Activated CD8-positive, alpha-beta T cell treated with anti-CD3 and anti-CD28 coated beads for 36 hours (primary cell): ENCODE measurements around the gene TMEM74B. TPM values are rescaled to one million over a fixed set of nuclear protein-coding genes. Genes with fewer than 3 reads are reported as not detected.

Source experiments
- ATAC-seq: fragments of 200-7000 bp; cut with Tn5 transposase; one replicate; pipeline ENCODE4 v1.10.0; 2021; ENCODE audit warnings: mild to moderate bottlenecking, moderate library complexity
- CTCF ChIA-PET: fragments of 350-600 bp; sonication (Branson Sonifier 250); formaldehyde crosslinking; loops from one replicate; lab custom pipeline; 2021; ENCODE audit warnings: antibody characterized with exemption; lab: Charles Lee
- POLR2A ChIA-PET: fragments of 350-600 bp; sonication (Branson Sonifier 250); formaldehyde crosslinking; loops from one replicate; lab custom pipeline; 2021; ENCODE audit warnings: antibody characterized with exemption; lab: Charles Lee
- DNase-seq: peaks from one replicate; pipeline ENCODE4 v3.0.0-alpha.2; 2020
- H3K27ac Mint-ChIP-seq: one replicate; pipeline ENCODE4 v1.8.0; 2021; ENCODE audit warnings: mild to moderate bottlenecking, mixed read lengths
- H3K27me3 Mint-ChIP-seq: one replicate; pipeline ENCODE4 v1.8.0; 2021; ENCODE audit warnings: mixed read lengths
- H3K36me3 Mint-ChIP-seq: one replicate; pipeline ENCODE4 v1.8.0; 2021; ENCODE audit warnings: low read depth, mixed read lengths
- H3K4me1 Mint-ChIP-seq: one replicate; pipeline ENCODE4 v1.8.0; 2021; ENCODE audit warnings: low read depth, mixed read lengths
- H3K4me3 Mint-ChIP-seq: one replicate; pipeline ENCODE4 v1.8.0; 2021; ENCODE audit warnings: mild to moderate bottlenecking, moderate library complexity, mixed read lengths
- H3K9me3 Mint-ChIP-seq: one replicate; pipeline ENCODE4 v1.8.0; 2021; ENCODE audit warnings: mixed read lengths
- CTCF ChIP-seq: fragments of 200-600 bp; IDR thresholded peaks from one replicate; pipeline ENCODE4 v1.8.0; 2022; ENCODE audit warnings: antibody characterized with exemption, mild to moderate bottlenecking
- intact Hi-C: fragments of 100-400 bp; cut with micrococcal nuclease; formaldehyde crosslinking; loops from one replicate; pipeline ENCODE4 v1.10.0; 2022
- total RNA-seq, 2 experiments: library from RNA; stranded (reverse); gene quantifications; one replicate each; pipeline ENCODE4 v1.2.3, GENCODE V29; 2021

TMEM74B gene
- total RNA-seq, 2 experiments from 2014 or later: 1.8 to 2.2 TPM

GRCh38 chr20:1199212-1199873 is 14.6 kb upstream of the TMEM74B start:
- H3K27ac Mint-ChIP-seq: no peak overlapping the region
- no peaks in the 10 kb centered on the region for H3K36me3 Mint-ChIP-seq
- H3K27me3 Mint-ChIP-seq: no peaks in the 10 kb centered on the region
- CTCF ChIA-PET: interaction anchor here (1.2 to 2.7 kb wide), 3 partner anchors 12 to 16 kb away, joined by 3 to 11 read pairs (median 3); no protein-coding TSS in a partner anchor
- peaks cover 7% of the 10 kb centered on the region for H3K9me3 Mint-ChIP-seq
- ATAC-seq (no peak), DNase-seq (no peak)
- H3K4me3 Mint-ChIP-seq: no peak overlapping the region
- peaks cover 4% of the 10 kb centered on the region for H3K4me1 Mint-ChIP-seq
- POLR2A ChIA-PET: interaction anchor here (0.5 to 1.2 kb wide), 4 partner anchors 8 to 230 kb away, joined by 3 to 4 read pairs (median 3); no protein-coding TSS in a partner anchor
- intact Hi-C loops: no loop called here
- no peak for TF ChIP-seq CTCF

GRCh38 chr20:1198751-1199150 is 14.0 kb upstream of the TMEM74B start:
- Mint-ChIP-seq H3K27ac (no peak overlapping the region), H3K36me3 (no peaks in the 10 kb centered on the region), H3K4me3 (no peak overlapping the region), H3K9me3 (peaks cover 7% of the 10 kb centered on the region), H3K27me3 (no peaks in the 10 kb centered on the region), H3K4me1 (peaks cover 4% of the 10 kb centered on the region)
- DNase-seq: no peak
- ATAC-seq: no peak
- intact Hi-C loops: no loop called here
- CTCF ChIA-PET: interaction anchor here (2.7 kb wide), 1 partner anchor 13 kb away, joined by 11 read pairs; no protein-coding TSS in a partner anchor
- POLR2A ChIA-PET: interaction anchor here (0.5 kb wide), 1 partner anchor 14 kb away, joined by 3 read pairs; no protein-coding TSS in a partner anchor
- TF ChIP-seq CTCF: no peak

- intact Hi-C loops: no loop called here
- peaks cover 7% of the 10 kb centered on the region for H3K9me3 Mint-ChIP-seq
- H3K27ac Mint-ChIP-seq: no peak overlapping the region
- DNase-seq (no peak), ATAC-seq (no peak)
- no peaks in the 10 kb centered on the region for H3K27me3 Mint-ChIP-seq
- H3K4me3 Mint-ChIP-seq: no peak overlapping the region
- no peak for TF ChIP-seq CTCF
- no peaks in the 10 kb centered on the region for H3K36me3 Mint-ChIP-seq
- H3K4me1 Mint-ChIP-seq: peaks cover 4% of the 10 kb centered on the region
- ChIA-PET POLR2A (no interaction called here), CTCF (no interaction called here)
Observed at GRCh38 chr20:1197801-1198200, 13.0 kb upstream of the TMEM74B start.

- Mint-ChIP-seq H3K9me3 (peaks cover 7% of the 10 kb centered on the region), H3K36me3 (no peaks in the 10 kb centered on the region), H3K27me3 (no peaks in the 10 kb centered on the region), H3K4me1 (peaks cover 4% of the 10 kb centered on the region), H3K4me3 (no peak overlapping the region), H3K27ac (no peak overlapping the region)
- intact Hi-C loops: no loop called here
- POLR2A ChIA-PET: interaction anchor here (0.7 kb wide), 1 partner anchor 9 kb away, joined by 3 read pairs; no protein-coding TSS in a partner anchor
- DNase-seq: no peak
- TF ChIP-seq CTCF: no peak
- CTCF ChIA-PET: interaction anchor here (0.7 to 0.8 kb wide), 2 partner anchors 11 to 15 kb away, joined by 3 read pairs; no protein-coding TSS in a partner anchor
- no peak for ATAC-seq
Observed at GRCh38 chr20:1196634-1197033, 11.9 kb upstream of the TMEM74B start.

- TF ChIP-seq CTCF: no peak
- Mint-ChIP-seq H3K36me3 (no peaks in the 10 kb centered on the region), H3K9me3 (peaks cover 7% of the 10 kb centered on the region), H3K27ac (no peak overlapping the region), H3K4me3 (no peak overlapping the region), H3K27me3 (no peaks in the 10 kb centered on the region), H3K4me1 (peaks cover 2% of the 10 kb centered on the region)
- DNase-seq (no peak), ATAC-seq (no peak)
- intact Hi-C loops: no loop called here
- ChIA-PET POLR2A (no interaction called here), CTCF (no interaction called here)
Observed at GRCh38 chr20:1195226-1195625, 10.4 kb upstream of the TMEM74B start.
